ENCODE data around the gene ZBTB20. TPM values are rescaled to one million over a fixed set of nuclear protein-coding genes. Genes with fewer than 3 reads are reported as not detected.

ZBTB20 gene
- total RNA-seq, 2 donors from 2014 or later: 112 to 120 TPM

DNA sequence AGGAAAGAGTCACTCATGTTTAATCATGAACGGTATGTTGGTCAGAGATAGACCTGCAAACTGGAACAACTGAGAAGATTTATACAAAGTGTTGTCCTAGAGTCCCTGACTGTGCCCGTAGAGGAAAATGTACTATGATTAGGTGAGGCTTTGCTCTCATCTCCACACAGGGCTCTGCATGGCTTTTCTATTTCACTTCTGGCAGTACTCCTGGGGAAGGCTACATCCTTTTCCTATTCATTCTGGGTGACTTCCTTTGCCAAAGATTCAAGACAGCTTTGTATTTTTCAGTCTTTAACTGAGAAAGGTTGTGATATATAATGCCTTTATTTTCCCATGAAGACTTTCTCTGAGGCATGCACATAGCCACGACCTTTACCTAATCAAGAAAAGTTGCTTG is 414.7 kb downstream of the ZBTB20 start:
- DNase-seq (ENCODE audit: low spot score) (no peak), ATAC-seq (ENCODE audit: insufficient number of reproducible peaks, low FRiP score, low read depth) (no peak)
- H3K27me3 ChIP-seq (replicated peaks; ENCODE audit: insufficient read depth): no peaks in the 10 kb centered on the region
- TF ChIP-seq, protein P1, sequence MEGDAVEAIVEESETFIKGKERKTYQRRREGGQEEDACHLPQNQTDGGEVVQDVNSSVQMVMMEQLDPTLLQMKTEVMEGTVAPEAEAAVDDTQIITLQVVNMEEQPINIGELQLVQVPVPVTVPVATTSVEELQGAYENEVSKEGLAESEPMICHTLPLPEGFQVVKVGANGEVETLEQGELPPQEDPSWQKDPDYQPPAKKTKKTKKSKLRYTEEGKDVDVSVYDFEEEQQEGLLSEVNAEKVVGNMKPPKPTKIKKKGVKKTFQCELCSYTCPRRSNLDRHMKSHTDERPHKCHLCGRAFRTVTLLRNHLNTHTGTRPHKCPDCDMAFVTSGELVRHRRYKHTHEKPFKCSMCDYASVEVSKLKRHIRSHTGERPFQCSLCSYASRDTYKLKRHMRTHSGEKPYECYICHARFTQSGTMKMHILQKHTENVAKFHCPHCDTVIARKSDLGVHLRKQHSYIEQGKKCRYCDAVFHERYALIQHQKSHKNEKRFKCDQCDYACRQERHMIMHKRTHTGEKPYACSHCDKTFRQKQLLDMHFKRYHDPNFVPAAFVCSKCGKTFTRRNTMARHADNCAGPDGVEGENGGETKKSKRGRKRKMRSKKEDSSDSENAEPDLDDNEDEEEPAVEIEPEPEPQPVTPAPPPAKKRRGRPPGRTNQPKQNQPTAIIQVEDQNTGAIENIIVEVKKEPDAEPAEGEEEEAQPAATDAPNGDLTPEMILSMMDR (IDR thresholded peaks at IDR 0.05): no peak
- no peak overlapping the region for H3K4me3 ChIP-seq
- no peaks in the 10 kb centered on the region for H3K9me3 ChIP-seq
- peaks cover 1 to 3% of the 10 kb centered on the region in 2 donors for H3K4me1 ChIP-seq (ENCODE audit: control insufficient read depth in 1 of 2, low read depth in 2 of 2)
- no peaks in the 10 kb centered on the region for H3K36me3 ChIP-seq
- no peak overlapping the region for H3K27ac ChIP-seq

DNA sequence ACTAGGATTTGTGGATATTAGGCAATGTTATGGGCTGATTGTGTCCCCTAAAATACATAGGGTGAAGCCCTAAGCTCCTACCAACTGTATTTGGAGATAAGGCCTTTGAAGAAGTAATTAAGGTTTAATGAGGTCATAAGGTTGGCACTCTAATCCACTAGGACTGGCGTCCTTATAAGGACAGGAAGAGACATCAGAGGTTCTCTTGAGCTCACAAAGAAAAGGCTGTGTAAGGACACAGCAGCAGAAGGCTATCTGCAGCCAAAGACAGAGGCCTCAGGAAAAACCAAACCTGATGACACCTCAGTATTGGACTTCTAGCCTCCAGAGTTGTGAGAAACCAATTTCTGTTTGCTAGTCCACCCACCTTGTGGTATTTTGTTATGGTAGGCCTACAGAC is 416.7 kb downstream of the ZBTB20 start:
- ATAC-seq (ENCODE audit: insufficient number of reproducible peaks, low FRiP score, low read depth): no peak
- H3K9me3 ChIP-seq: no peaks in the 10 kb centered on the region
- H3K27me3 ChIP-seq (replicated peaks; ENCODE audit: insufficient read depth): no peaks in the 10 kb centered on the region
- DNase-seq (ENCODE audit: low spot score): no peak
- H3K4me1 ChIP-seq (ENCODE audit: control insufficient read depth in 1 of 2, low read depth in 2 of 2): peaks cover 3 to 6% of the 10 kb centered on the region in 2 donors
- TF ChIP-seq, protein P1 (IDR thresholded peaks at IDR 0.05): no peak
- H3K4me3 ChIP-seq: no peak overlapping the region
- H3K36me3 ChIP-seq: no peaks in the 10 kb centered on the region
- no peak overlapping the region for H3K27ac ChIP-seq

DNA sequence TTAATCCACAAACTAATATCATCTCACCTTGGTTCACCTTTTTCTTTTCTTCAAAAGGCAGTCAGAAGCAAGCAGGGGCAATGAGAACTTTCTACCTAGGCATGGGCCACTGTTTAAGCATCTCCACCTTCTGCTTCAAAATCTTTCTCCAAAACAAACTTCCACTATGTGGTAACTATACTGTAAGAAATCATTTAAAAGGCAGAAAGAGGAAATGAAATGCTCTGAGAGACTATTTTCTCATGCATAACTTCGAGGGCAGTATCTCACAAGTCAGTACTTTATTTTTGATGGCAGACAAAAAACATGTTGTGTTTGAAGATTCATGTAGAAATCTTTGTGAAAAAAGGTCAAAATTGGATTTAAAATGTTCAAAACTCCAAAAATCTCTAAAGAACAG is 419.7 kb downstream of the ZBTB20 start:
- no peak for DNase-seq (ENCODE audit: low spot score)
- TF ChIP-seq, protein P1 (IDR thresholded peaks at IDR 0.05): no peak

DNA sequence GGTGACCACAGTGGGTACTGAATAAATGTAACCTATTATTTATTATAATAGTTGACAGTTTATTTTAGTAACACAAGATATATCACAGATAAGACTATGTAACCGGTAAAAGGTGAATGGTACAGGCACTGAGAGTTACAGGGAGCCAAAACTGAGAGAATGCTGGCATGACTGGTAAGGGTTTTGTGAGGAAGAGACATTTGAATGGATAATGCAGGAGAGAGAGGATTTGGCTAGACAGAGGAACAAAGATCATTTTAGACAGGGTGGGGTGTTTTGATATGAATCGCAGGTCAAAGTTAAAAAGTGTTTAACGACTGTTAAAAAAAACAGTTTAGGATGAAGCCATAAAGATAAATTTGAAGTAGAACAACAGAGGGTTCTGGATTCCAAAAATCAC is 421.1 kb downstream of the ZBTB20 start:
- no peak for ATAC-seq (ENCODE audit: insufficient number of reproducible peaks, low FRiP score, low read depth)
- peaks cover 3 to 6% of the 10 kb centered on the region in 2 donors for H3K4me1 ChIP-seq (ENCODE audit: control insufficient read depth in 1 of 2, low read depth in 2 of 2)
- no peak for DNase-seq (ENCODE audit: low spot score)
- H3K27me3 ChIP-seq (replicated peaks; ENCODE audit: insufficient read depth): no peaks in the 10 kb centered on the region
- TF ChIP-seq, protein P1 (IDR thresholded peaks at IDR 0.05): no peak
- H3K4me3 ChIP-seq: no peak overlapping the region
- H3K36me3 ChIP-seq: no peaks in the 10 kb centered on the region
- H3K9me3 ChIP-seq: no peaks in the 10 kb centered on the region
- H3K27ac ChIP-seq: no peak overlapping the region

More for the DNA sequence above, 419.7 kb downstream of the ZBTB20 start:
- Histone ChIP-seq H3K36me3 (no peaks in the 10 kb centered on the region), H3K9me3 (no peaks in the 10 kb centered on the region), H3K4me3 (no peak overlapping the region), H3K4me1 (ENCODE audit: control insufficient read depth in 1 of 2, low read depth in 2 of 2) (peaks cover 3 to 6% of the 10 kb centered on the region in 2 donors), H3K27ac (no peak overlapping the region), H3K27me3 (replicated peaks; ENCODE audit: insufficient read depth) (no peaks in the 10 kb centered on the region)
- ATAC-seq (ENCODE audit: insufficient number of reproducible peaks, low FRiP score, low read depth): no peak

DNA sequence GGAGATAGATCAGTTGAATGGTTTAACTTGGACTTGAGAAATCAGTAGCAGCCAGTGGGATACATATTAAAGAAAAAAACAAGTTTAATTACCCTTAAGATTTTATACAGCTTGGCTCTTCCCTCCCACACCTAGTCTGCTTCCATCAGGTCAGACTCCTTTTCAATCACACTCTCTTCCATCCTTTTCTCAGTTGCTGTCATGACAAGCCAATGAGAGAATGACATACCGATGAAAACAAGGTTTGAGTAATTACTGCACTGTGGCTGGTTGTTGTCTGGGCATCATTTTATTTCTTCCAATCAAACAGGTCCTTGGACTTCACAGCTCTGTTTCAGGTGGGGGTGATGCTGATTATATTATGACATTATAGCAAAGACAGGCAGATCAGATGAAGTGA is 424.6 kb downstream of the ZBTB20 start:
- no peak for DNase-seq (ENCODE audit: low spot score)
- Histone ChIP-seq H3K9me3 (no peaks in the 10 kb centered on the region), H3K36me3 (no peaks in the 10 kb centered on the region), H3K27me3 (replicated peaks; ENCODE audit: insufficient read depth) (no peaks in the 10 kb centered on the region), H3K4me3 (no peak overlapping the region), H3K4me1 (ENCODE audit: control insufficient read depth in 1 of 2, low read depth in 2 of 2) (peaks cover 7 to 20% of the 10 kb centered on the region in 2 donors), H3K27ac (no peak overlapping the region)
- TF ChIP-seq, protein P1 (IDR thresholded peaks at IDR 0.05): no peak
- no peak for ATAC-seq (ENCODE audit: insufficient number of reproducible peaks, low FRiP score, low read depth)
